GM12872 (cell line): ENCODE measurements around the gene SAMHD1.

ENCODE experiments used
- TF ChIP-seq, protein P1 (sequence below): IDR thresholded peaks from 3 replicates; pipeline ENCODE4 v1.5.1; 2011; ENCODE audit warnings: low read depth, mild to moderate bottlenecking, low read length, moderate library complexity; ENCODE audit not compliant: insufficient read depth

SAMHD1 gene

DNA sequence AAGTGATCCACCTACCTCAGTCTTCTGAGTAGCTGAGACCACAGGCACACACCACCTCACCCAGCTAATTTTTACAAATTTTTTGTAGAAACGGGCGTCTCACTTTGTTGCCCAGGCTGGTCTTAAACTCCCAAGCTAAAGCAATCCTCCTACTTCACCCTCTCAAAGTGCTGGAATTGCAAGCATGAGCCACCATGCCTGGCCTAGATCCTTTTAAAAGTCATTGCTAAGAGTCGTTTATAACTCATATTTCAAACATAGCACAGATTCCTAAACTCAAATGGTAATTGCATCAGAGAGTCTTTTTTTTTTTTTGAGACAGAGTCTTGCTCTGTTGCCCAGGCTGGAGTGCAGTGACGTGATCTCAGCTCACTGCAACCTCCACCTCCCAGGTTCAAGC is 7.7 kb upstream of the SAMHD1 start:
- TF ChIP-seq, protein P1, sequence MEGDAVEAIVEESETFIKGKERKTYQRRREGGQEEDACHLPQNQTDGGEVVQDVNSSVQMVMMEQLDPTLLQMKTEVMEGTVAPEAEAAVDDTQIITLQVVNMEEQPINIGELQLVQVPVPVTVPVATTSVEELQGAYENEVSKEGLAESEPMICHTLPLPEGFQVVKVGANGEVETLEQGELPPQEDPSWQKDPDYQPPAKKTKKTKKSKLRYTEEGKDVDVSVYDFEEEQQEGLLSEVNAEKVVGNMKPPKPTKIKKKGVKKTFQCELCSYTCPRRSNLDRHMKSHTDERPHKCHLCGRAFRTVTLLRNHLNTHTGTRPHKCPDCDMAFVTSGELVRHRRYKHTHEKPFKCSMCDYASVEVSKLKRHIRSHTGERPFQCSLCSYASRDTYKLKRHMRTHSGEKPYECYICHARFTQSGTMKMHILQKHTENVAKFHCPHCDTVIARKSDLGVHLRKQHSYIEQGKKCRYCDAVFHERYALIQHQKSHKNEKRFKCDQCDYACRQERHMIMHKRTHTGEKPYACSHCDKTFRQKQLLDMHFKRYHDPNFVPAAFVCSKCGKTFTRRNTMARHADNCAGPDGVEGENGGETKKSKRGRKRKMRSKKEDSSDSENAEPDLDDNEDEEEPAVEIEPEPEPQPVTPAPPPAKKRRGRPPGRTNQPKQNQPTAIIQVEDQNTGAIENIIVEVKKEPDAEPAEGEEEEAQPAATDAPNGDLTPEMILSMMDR, result no peak

- TF ChIP-seq, protein P1, result no peak
Measured at GRCh38 chr20:36957875-36958667, 6.6 kb upstream of the SAMHD1 start.

- TF ChIP-seq, protein P1, result no peak
Measured at GRCh38 chr20:36956674-36957073, 5.2 kb upstream of the SAMHD1 start.

- TF ChIP-seq, protein P1, result no peak
Measured at GRCh38 chr20:36956016-36956415, 4.5 kb upstream of the SAMHD1 start.

- TF ChIP-seq, protein P1, result no peak
Measured at GRCh38 chr20:36951979-36952738, 651 bp upstream of the SAMHD1 start.

- TF ChIP-seq, protein P1, result no peak
Measured at GRCh38 chr20:36950414-36951197, 902 bp downstream of the SAMHD1 start.

DNA sequence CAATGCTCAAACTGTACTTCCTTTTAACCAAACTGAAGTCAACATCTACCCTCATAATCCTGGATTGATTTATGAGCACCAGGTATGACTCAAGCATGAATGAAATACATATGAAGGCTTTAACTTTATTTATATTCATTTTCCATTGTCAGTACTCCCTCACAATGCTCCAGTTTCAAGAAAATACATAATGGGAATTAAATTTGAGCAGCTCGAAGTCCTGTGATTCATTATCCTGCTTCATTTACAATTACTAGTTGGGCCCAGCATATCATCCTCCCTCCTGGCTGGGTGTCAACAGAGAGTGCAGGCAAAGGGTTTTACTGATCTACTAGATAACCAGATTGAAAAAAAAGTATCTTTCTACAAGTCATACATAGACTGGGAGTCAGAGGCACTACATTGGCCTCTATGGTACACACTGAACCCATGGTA is 10.1 kb downstream of the SAMHD1 start:
- TF ChIP-seq, protein P1, result no peak
